Ishikawa (cell line): ENCODE measurements around the gene POF1B.

Experiments used
- CEBPB ChIP-seq: IDR thresholded peaks from 2 replicates; pipeline ENCODE4 v1.6.1; 2012
- CREB1 ChIP-seq: IDR thresholded peaks from 2 replicates; pipeline ENCODE4 v1.6.1; 2012; ENCODE audit warnings: low read depth
- EGR1 ChIP-seq: IDR thresholded peaks from 2 replicates; pipeline ENCODE4 v1.6.1; 2012
- EP300 ChIP-seq: IDR thresholded peaks from 2 replicates; pipeline ENCODE4 v1.6.1; 2012; ENCODE audit warnings: borderline replicate concordance
- FOXM1 ChIP-seq: IDR thresholded peaks from 2 replicates; pipeline ENCODE4 v1.6.1; 2012; ENCODE audit warnings: low read depth, borderline replicate concordance
- NFIC ChIP-seq: IDR thresholded peaks from 2 replicates; pipeline ENCODE4 v1.6.1; 2012
- RAD21 ChIP-seq: IDR thresholded peaks from 2 replicates; pipeline ENCODE4 v1.6.1; 2012; ENCODE audit warnings: low read depth
- TAF1 ChIP-seq: IDR thresholded peaks from 2 replicates; pipeline ENCODE4 v1.6.1; 2012; ENCODE audit warnings: low read depth, mild to moderate bottlenecking
- TCF12 ChIP-seq: IDR thresholded peaks from 2 replicates; pipeline ENCODE4 v1.6.1; 2012; ENCODE audit warnings: low read depth
- TEAD4 ChIP-seq: IDR thresholded peaks from 2 replicates; pipeline ENCODE4 v1.6.1; 2012
- USF1 ChIP-seq: IDR thresholded peaks from 2 replicates; pipeline ENCODE4 v1.6.1; 2012
- YY1 ChIP-seq: IDR thresholded peaks from 2 replicates; pipeline ENCODE4 v1.6.1; 2012; ENCODE audit warnings: low read depth
- ZBTB7A ChIP-seq: IDR thresholded peaks from 2 replicates; pipeline ENCODE4 v1.6.1; 2012; ENCODE audit warnings: low read depth
- TF ChIP-seq, protein P1 (sequence below): IDR thresholded peaks from 2 replicates; pipeline ENCODE4 v1.6.1; 2012; ENCODE audit warnings: low read depth, mild to moderate bottlenecking
- TF ChIP-seq, protein P2 (sequence below): IDR thresholded peaks from 2 replicates; pipeline ENCODE4 v1.6.1; 2012

POF1B gene, protein sequence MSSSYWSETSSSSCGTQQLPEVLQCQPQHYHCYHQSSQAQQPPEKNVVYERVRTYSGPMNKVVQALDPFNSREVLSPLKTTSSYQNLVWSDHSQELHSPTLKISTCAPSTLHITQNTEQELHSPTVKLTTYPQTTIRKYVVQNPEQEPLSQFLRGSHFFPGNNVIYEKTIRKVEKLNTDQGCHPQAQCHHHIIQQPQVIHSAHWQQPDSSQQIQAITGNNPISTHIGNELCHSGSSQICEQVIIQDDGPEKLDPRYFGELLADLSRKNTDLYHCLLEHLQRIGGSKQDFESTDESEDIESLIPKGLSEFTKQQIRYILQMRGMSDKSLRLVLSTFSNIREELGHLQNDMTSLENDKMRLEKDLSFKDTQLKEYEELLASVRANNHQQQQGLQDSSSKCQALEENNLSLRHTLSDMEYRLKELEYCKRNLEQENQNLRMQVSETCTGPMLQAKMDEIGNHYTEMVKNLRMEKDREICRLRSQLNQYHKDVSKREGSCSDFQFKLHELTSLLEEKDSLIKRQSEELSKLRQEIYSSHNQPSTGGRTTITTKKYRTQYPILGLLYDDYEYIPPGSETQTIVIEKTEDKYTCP

DNA sequence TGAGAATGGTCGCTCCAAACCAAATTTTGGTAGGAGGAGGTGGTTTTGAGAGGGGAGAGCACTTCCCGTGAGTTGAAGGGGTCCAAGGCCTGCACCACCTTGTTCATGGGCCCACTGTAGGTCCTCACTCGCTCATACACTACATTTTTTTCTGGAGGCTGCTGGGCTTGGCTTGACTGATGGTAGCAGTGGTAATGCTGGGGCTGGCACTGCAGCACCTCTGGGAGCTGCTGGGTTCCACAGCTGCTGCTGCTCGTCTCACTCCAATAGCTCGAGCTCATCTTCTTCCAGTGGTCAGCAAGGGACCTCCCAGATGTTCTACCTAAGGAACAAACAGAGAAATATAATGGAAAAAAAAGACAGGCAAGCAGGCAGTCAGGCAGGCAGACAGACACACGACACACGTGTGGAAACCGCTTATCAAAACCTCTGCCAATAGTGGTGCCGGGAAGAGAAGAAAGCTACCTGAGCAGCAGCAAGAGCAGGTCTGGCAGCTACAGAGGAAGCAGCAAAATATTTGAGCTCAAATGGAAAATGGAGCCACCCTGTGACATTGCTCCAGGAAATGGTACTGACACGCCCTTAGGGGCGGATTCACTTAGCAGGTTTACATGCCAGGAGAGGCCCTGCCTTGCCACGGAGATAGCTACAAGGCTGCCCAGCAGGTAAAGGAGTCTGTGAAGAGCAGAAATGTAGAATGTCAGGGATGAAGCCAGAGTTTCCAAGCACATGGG, at the start of gene POF1B:
Gene POF1B (minus strand): TSS at position 492 of the 734 bp plus-strand sequence. CDS start 211 bp downstream, at position 281.
- TF ChIP-seq YY1 (no peak), NFIC (no peak), ZBTB7A (no peak), EP300 (no peak), CEBPB (no peak), TAF1 (no peak), FOXM1 (no peak), EGR1 (no peak), TEAD4 (no peak), USF1 (no peak), CREB1 (no peak), TCF12 (no peak), RAD21 (no peak)
- TF ChIP-seq, protein P1, sequence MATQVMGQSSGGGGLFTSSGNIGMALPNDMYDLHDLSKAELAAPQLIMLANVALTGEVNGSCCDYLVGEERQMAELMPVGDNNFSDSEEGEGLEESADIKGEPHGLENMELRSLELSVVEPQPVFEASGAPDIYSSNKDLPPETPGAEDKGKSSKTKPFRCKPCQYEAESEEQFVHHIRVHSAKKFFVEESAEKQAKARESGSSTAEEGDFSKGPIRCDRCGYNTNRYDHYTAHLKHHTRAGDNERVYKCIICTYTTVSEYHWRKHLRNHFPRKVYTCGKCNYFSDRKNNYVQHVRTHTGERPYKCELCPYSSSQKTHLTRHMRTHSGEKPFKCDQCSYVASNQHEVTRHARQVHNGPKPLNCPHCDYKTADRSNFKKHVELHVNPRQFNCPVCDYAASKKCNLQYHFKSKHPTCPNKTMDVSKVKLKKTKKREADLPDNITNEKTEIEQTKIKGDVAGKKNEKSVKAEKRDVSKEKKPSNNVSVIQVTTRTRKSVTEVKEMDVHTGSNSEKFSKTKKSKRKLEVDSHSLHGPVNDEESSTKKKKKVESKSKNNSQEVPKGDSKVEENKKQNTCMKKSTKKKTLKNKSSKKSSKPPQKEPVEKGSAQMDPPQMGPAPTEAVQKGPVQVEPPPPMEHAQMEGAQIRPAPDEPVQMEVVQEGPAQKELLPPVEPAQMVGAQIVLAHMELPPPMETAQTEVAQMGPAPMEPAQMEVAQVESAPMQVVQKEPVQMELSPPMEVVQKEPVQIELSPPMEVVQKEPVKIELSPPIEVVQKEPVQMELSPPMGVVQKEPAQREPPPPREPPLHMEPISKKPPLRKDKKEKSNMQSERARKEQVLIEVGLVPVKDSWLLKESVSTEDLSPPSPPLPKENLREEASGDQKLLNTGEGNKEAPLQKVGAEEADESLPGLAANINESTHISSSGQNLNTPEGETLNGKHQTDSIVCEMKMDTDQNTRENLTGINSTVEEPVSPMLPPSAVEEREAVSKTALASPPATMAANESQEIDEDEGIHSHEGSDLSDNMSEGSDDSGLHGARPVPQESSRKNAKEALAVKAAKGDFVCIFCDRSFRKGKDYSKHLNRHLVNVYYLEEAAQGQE: no peak
- TF ChIP-seq, protein P2, sequence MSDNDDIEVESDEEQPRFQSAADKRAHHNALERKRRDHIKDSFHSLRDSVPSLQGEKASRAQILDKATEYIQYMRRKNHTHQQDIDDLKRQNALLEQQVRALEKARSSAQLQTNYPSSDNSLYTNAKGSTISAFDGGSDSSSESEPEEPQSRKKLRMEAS: no peak

GRCh38 chrX:85429066-85429465, 49.6 kb upstream of the POF1B start:
- TF ChIP-seq YY1 (no peak), EGR1 (no peak), NFIC (no peak), USF1 (no peak), EP300 (no peak), TEAD4 (no peak), CREB1 (no peak), RAD21 (no peak), TCF12 (no peak)
- TF ChIP-seq, protein P2: no peak
- TF ChIP-seq, protein P1: no peak

DNA sequence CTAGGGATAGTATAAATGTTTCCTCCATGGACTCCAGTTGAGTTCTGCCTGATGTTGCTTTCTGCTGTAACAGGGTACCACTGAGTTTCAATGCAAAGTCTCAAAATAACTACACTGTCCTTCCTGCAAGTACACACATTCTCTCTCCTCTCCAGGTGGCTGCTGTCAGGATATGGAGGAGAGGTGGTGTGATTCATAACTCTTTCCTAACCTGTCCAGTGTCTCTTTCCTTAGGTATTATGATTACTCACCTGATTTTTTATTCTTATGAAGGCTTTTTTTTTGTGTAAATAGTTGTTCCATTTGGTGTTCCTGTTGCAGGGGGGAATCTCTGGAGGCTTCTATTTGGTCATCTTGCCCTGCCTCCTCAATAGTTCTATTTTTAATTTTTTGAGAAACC, 39.8 kb upstream of the POF1B start:
- no peak for TF ChIP-seq TCF12
- TF ChIP-seq CEBPB: no peak
- TF ChIP-seq NFIC: no peak
- TF ChIP-seq EGR1: no peak
- TF ChIP-seq TAF1: no peak
- TF ChIP-seq TEAD4: no peak
- TF ChIP-seq ZBTB7A: no peak

DNA sequence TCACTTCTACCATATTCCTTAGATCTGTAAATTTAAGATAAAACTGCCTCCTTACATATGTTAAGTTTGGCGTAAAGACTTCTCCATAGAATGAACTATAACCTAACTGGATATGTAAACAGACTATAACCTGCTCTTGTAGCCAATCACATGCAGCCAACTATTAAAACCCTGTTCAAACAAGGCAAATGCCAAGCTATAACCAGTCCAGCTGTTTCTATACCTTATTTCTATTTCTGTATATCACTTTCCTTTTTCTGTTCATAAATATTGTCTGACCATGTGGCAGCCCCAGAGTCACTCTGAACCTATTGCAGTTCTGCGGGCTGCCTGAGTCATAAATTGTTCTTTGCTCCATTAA, 12.4 kb upstream of the POF1B start:
- TF ChIP-seq, protein P2: no peak
- TF ChIP-seq EGR1: no peak
- no peak for TF ChIP-seq TCF12
- no peak for TF ChIP-seq YY1
- no peak for TF ChIP-seq USF1
- TF ChIP-seq CREB1: no peak
- TF ChIP-seq NFIC: no peak
- TF ChIP-seq FOXM1: no peak
- TF ChIP-seq EP300: no peak
- no peak for TF ChIP-seq TEAD4
- no peak for TF ChIP-seq RAD21
- TF ChIP-seq, protein P1: no peak
- no peak for TF ChIP-seq CEBPB
- no peak for TF ChIP-seq TAF1
- TF ChIP-seq ZBTB7A: no peak
